Vagina (tissue), 2 donors: Measurements from ENCODE around the gene GNG7. TPM values are rescaled to one million over a fixed set of nuclear protein-coding genes. Genes with fewer than 3 reads are reported as not detected.
"Not testable (repeated sequence)": the region's sequence is repeated elsewhere in the genome, so short reads cannot be mapped to it uniquely, and the experiment has no call there.

Experiments
- DNase-seq, 2 donors: peaks; one replicate each; pipeline ENCODE4 v3.0.0-alpha.2; 2017; ENCODE audit errors: extremely low spot score in 2 of 2
- H3K27ac ChIP-seq: fragments of 200-600 bp; sonication (generic); one replicate; pipeline ENCODE4 v1.5.1; 2019
- H3K27me3 ChIP-seq: fragments of 200-600 bp; sonication (generic); one replicate; pipeline ENCODE4 v1.5.1; 2019
- H3K36me3 ChIP-seq, 2 donors: fragments of 200-600 bp; sonication (generic); one replicate each; pipeline ENCODE4 v1.5.1; 2017 to 2019
- H3K4me1 ChIP-seq: fragments of 200-600 bp; sonication (generic); one replicate; pipeline ENCODE4 v1.5.1; 2019
- H3K4me3 ChIP-seq, 2 donors: fragments of 200-600 bp; sonication (generic); 1 replicate in 1 of 2; 2 replicates in 1 of 2; pipeline ENCODE4 v1.5.1; 2016 to 2019
- H3K9me3 ChIP-seq: fragments of 200-600 bp; sonication (generic); one replicate; pipeline ENCODE4 v1.5.1; 2019
- POLR2A ChIP-seq, 2 donors: fragments of 450-650 bp; IDR thresholded peaks; one replicate each; pipeline ENCODE4 v1.6.1; 2017; ENCODE audit warnings: antibody characterized with exemption in 2 of 2, mild to moderate bottlenecking in 2 of 2, moderate library complexity in 2 of 2
- POLR2AphosphoS5 ChIP-seq, 2 donors: sonication (generic); formaldehyde crosslinking; IDR thresholded peaks; one replicate each; pipeline ENCODE4 v1.9.0; 2017; ENCODE audit warnings: antibody characterized with exemption in 2 of 2, mild to moderate bottlenecking in 2 of 2, low read depth in 1 of 2; ENCODE audit not compliant: insufficient read depth in 1 of 2
- intact Hi-C: fragments of 100-400 bp; cut with DNase I; formaldehyde crosslinking; loops from one replicate; pipeline ENCODE4 v1.15.1; 2023
- total RNA-seq: library from RNA; depleted of rRNA; stranded (reverse); fragments of >200 nt; gene quantifications from one replicate; pipeline ENCODE4 v1.2.3, GENCODE V29; 2016
- TF ChIP-seq, protein P1 (sequence below), 3 experiments: fragments of 450-650 bp in 2 of 3; fragments of 200-600 bp in 1 of 3; sonication (generic) in 1 of 3; IDR thresholded peaks; one replicate each; pipeline ENCODE4 v1.5.1; 2017 to 2019; ENCODE audit warnings: antibody characterized with exemption in 3 of 3, mild to moderate bottlenecking in 2 of 3, moderate library complexity in 2 of 3

Gene GNG7
- total RNA-seq, 1 donor from 2014 or later, result 2.0 TPM

DNA sequence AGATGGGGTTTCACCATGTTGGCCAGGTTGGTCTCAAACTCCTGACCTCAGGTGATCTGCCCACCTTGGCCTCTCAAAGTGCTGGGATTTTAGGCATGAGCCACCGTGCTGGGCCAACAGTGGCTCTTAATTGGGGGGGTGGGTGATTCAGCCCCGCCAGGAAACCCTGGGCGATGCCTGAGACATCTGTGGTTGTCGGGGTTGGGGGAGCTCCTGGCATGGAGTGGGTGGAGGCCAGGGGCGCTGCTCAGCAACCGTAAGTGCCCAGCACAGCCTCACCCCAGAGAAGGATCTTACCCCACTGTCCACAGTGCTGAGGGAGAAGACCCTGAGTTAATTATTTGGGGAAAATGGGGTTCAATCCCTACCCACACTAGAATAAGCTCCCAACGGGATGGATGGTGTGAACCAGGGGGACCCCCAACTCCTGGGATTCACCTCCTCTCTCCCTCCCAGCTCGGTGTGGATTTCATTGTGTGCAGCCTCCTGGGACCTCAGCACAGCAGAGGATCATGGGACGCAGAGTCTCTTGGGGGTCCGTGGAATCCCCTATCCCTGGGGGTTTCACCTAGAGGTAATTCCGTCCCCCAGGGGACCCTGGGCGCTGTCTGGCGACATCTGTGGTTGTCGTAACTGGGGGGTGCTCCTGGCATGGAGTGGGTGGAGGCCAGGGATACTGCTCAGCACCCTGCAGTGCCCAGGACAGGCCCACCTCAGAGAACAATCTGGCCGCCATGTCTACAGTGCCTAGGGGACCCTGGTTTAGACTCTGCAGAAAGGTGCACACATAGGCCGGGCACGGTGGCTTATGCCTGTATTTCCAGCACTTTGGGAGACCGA is 157.7 kb downstream of the GNG7 start:
- TF ChIP-seq POLR2AphosphoS5 (IDR thresholded peaks at IDR 0.05; ENCODE audit: insufficient read depth in 1 of 2, low read depth in 1 of 2), result no peak
- TF ChIP-seq, protein P1, sequence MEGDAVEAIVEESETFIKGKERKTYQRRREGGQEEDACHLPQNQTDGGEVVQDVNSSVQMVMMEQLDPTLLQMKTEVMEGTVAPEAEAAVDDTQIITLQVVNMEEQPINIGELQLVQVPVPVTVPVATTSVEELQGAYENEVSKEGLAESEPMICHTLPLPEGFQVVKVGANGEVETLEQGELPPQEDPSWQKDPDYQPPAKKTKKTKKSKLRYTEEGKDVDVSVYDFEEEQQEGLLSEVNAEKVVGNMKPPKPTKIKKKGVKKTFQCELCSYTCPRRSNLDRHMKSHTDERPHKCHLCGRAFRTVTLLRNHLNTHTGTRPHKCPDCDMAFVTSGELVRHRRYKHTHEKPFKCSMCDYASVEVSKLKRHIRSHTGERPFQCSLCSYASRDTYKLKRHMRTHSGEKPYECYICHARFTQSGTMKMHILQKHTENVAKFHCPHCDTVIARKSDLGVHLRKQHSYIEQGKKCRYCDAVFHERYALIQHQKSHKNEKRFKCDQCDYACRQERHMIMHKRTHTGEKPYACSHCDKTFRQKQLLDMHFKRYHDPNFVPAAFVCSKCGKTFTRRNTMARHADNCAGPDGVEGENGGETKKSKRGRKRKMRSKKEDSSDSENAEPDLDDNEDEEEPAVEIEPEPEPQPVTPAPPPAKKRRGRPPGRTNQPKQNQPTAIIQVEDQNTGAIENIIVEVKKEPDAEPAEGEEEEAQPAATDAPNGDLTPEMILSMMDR (IDR thresholded peaks at IDR 0.05), result no peak
- TF ChIP-seq POLR2A (IDR thresholded peaks at IDR 0.05), result no peak
- H3K4me1 ChIP-seq, result peaks cover 74% of the 10 kb centered on the region
- H3K27ac ChIP-seq, result peak overlapping the region; percentile 74
- intact Hi-C loops, result loop anchor here (2.0 kb wide), 2 partner anchors 34 to 68 kb away; partner anchors contain the start of gene GADD45B
- H3K36me3 ChIP-seq, result no peaks in the 10 kb centered on the region
- no peak for DNase-seq
- no peaks in the 10 kb centered on the region for H3K27me3 ChIP-seq
- H3K9me3 ChIP-seq, result no peaks in the 10 kb centered on the region
- H3K4me3 ChIP-seq, result peak overlapping the region in 1 of 2 donors; percentile 18

DNA sequence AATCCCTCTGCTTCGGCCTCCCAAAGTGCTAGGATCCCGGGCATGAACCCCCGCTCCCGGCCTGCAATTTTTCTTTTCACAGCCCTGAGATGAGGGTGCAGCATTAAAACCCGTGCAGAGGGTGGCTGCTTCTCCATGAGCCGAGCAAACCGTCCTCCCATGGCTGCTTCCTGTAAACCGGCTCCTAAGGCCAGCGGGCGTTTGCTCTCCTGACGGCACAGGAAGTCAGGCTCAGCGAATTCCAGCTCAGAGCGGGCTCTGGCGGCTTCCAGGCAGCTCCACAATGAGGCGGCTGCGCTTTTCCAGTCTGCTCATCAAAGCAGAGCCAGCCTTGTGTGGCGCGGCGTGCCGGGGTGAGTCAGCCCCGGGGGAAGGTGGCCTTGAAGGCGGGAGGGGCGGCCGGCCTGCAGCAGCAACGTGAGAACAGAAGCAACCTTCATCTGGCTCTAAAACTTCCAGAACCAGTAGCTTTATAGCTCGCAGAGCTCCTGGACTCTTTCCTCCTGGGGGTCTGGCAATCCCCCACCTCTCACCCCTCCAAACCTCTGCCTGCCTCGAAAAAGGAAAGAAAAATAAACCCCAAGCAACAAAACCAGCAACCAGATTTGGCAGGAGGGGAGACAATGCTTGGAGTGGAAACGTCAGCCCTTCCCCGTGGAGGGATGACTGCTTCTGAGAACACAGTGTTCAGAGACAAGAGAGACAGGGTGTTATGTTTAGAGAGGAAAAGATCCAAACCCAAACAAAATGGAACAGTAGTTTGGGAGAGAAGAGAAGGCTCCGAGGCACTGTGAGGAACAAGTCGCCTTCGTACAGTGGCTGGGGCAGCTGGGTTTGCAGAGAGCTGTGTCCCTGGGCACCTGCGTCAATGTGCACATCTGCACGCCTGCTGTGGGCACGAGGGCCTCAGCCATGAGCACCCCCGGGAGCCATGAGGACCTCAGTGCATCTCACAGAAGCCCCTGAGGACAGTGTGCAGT is 158.7 kb downstream of the GNG7 start:
- no peaks in the 10 kb centered on the region for H3K27me3 ChIP-seq
- H3K4me3 ChIP-seq, result peak overlapping the region; percentile 18 to 20
- no peaks in the 10 kb centered on the region for H3K36me3 ChIP-seq
- intact Hi-C loops, result loop anchor here (2.0 kb wide), 2 partner anchors 35 to 67 kb away; partner anchors contain the start of gene GADD45B
- peak in 1 of 2 donors; percentile 95 for DNase-seq
- H3K27ac ChIP-seq, result peak overlapping the region; percentile 74
- H3K4me1 ChIP-seq, result peaks cover 74% of the 10 kb centered on the region
- TF ChIP-seq, protein P1 (IDR thresholded peaks at IDR 0.05), result no peak
- peak; percentile 91 to 94 for TF ChIP-seq POLR2AphosphoS5 (IDR thresholded peaks at IDR 0.05; ENCODE audit: insufficient read depth in 1 of 2, low read depth in 1 of 2)
- TF ChIP-seq POLR2A (IDR thresholded peaks at IDR 0.05), result no peak
- H3K9me3 ChIP-seq, result no peaks in the 10 kb centered on the region

DNA sequence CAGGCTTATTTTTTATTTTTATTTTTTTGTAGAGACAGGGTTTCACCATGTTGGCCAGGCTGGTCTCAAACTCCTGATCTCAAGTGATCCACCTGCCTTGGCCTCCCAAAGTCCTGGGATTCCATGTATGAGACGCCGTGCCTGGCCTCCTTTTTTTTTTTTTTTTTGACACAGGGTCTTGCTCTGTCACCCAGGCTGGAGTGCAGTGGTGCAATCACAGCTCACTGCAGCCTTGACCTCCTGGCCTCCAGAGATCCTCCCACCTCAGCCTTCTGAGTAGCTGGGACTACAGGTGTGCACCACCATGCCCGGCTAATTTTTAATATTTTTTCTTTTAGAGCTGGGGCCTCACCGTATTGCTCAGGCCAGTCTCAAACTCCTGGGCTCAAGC is 159.4 kb downstream of the GNG7 start:
- H3K27me3 ChIP-seq, H3K36me3 ChIP-seq, intact Hi-C loops, H3K9me3 ChIP-seq, DNase-seq: not testable (repeated sequence)
- H3K27ac ChIP-seq, result peak overlapping the region; percentile 74
- peak overlapping the region; percentile 18 to 20 for H3K4me3 ChIP-seq
- peaks cover 74% of the 10 kb centered on the region for H3K4me1 ChIP-seq

DNA sequence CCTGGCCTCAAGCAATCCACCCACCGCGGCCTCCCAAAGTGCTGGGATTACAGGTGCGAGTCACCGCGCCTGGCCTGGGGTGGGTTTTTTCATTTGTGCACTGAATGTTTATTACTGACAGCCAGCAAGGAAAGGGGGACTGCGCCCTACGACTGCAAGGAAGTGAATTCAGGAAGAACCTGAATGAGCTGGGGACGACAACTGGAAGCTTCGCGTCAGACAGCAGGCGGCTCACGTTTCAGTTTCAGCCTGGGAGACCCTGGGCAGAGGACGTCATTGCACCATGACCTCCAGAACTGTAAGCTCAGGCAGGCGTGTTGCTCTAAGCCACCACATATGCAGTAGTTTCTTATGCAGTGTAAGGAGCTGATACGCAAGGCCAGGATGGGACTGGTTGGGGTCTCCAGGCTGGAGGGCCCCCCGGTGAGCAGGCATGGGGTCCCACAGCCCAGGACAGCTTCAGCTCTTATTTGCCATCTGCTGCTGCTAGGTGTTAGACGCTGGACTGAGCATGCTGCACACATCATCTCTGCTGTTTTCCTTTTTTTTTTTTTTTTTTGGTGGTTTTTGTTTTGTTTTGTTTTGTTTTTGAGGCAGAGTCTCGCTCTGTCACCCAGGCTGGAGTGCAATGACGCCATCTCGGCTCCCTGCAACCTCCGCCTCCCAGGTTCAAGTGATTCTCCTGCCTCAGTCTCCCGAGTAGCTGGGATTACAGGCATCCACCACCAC is 160.0 kb downstream of the GNG7 start:
- intact Hi-C loops, result no loop called here
- H3K4me1 ChIP-seq, result peaks cover 74% of the 10 kb centered on the region
- H3K4me3 ChIP-seq, result no peak overlapping the region
- H3K27ac ChIP-seq, result peak overlapping the region; percentile 74
- TF ChIP-seq, protein P1 (IDR thresholded peaks at IDR 0.05), result no peak
- TF ChIP-seq POLR2A (IDR thresholded peaks at IDR 0.05) (no peak), POLR2AphosphoS5 (IDR thresholded peaks at IDR 0.05; ENCODE audit: insufficient read depth in 1 of 2, low read depth in 1 of 2) (no peak)
- H3K9me3 ChIP-seq, result no peaks in the 10 kb centered on the region
- DNase-seq, result no peak
- H3K27me3 ChIP-seq, result no peaks in the 10 kb centered on the region
- no peaks in the 10 kb centered on the region for H3K36me3 ChIP-seq
